ENCODE data around the gene CHRNB4. TPM values are rescaled to one million over a fixed set of nuclear protein-coding genes. Genes with fewer than 3 reads are reported as not detected.
"Not testable (repeated sequence)": the region's sequence is repeated elsewhere in the genome, so short reads cannot be mapped to it uniquely, and the experiment has no call there.

The CHRNB4 gene
- total RNA-seq (2014; rRNA removed; shearing (Covaris generic)) = not detected in 2 replicates

GRCh38 chr15:78641102-78641748 lies at the start of gene CHRNB4:
TSS of gene CHRNB4 (minus strand) at chr15:78641210. CDS start at chr15:78641133, 77 bp downstream.
- no peak for DNase-seq (ENCODE audit: low spot score)

GRCh38 chr15:78689626-78690025 lies 48.6 kb upstream of the CHRNB4 start:
- DNase-seq (ENCODE audit: low spot score) = no peak

GRCh38 chr15:78685925-78686324 lies 44.9 kb upstream of the CHRNB4 start:
- no peak for DNase-seq (ENCODE audit: low spot score)

- DNase-seq (ENCODE audit: low spot score) = no peak
These were observed 44.3 kb upstream of the CHRNB4 start for GRCh38 chr15:78685159-78685921.

- no peak for DNase-seq (ENCODE audit: low spot score)
These were observed 43.6 kb upstream of the CHRNB4 start for GRCh38 chr15:78684657-78685056.

- DNase-seq (ENCODE audit: low spot score) = not testable (repeated sequence)
These were observed 42.6 kb upstream of the CHRNB4 start for GRCh38 chr15:78683599-78683998.

GRCh38 chr15:78682693-78683410 lies 41.8 kb upstream of the CHRNB4 start:
- no peak for DNase-seq (ENCODE audit: low spot score)

- DNase-seq (ENCODE audit: low spot score) = no peak
These were observed 41.1 kb upstream of the CHRNB4 start for GRCh38 chr15:78682004-78682651.

- DNase-seq (ENCODE audit: low spot score) = no peak
These were observed 40.4 kb upstream of the CHRNB4 start for GRCh38 chr15:78681281-78682003.

GRCh38 chr15:78680431-78681075 lies 39.5 kb upstream of the CHRNB4 start:
- no peak for DNase-seq (ENCODE audit: low spot score)

- no peak for DNase-seq (ENCODE audit: low spot score)
These were observed 38.1 kb upstream of the CHRNB4 start for GRCh38 chr15:78679089-78679511.

- DNase-seq (ENCODE audit: low spot score) = no peak
These were observed 35.6 kb upstream of the CHRNB4 start for GRCh38 chr15:78676424-78677110.

GRCh38 chr15:78675617-78676360 lies 34.8 kb upstream of the CHRNB4 start:
- DNase-seq (ENCODE audit: low spot score) = no peak

GRCh38 chr15:78675206-78675605 lies 34.2 kb upstream of the CHRNB4 start:
- no peak for DNase-seq (ENCODE audit: low spot score)

GRCh38 chr15:78673917-78674444 lies 33.0 kb upstream of the CHRNB4 start:
- no peak for DNase-seq (ENCODE audit: low spot score)

- no peak for DNase-seq (ENCODE audit: low spot score)
These were observed 32.5 kb upstream of the CHRNB4 start for GRCh38 chr15:78673476-78673875.

GRCh38 chr15:78672285-78673014 lies 31.4 kb upstream of the CHRNB4 start:
- DNase-seq (ENCODE audit: low spot score) = no peak

GRCh38 chr15:78671626-78672211 lies 30.7 kb upstream of the CHRNB4 start:
- no peak for DNase-seq (ENCODE audit: low spot score)
